Small intestine (tissue), 4 donors: ENCODE measurements around the gene MBTD1. TPM values are rescaled to one million over a fixed set of nuclear protein-coding genes. Genes with fewer than 3 reads are reported as not detected.

Source experiments
- polyA plus RNA-seq, 4 donors: library from polyadenylated mRNA; stranded (reverse) in 3 of 4; unstranded in 1 of 4; fragments of 200-250 nt in 3 of 4; fragments of 120-200 nt in 1 of 4; gene quantifications; one replicate each; pipeline versions ENCODE4 v1.2.1 to v1.2.3, GENCODE V29; 2013
- donor health status: healthy with polysubstance abuse.
- donor health status: Bipolar disorder and iron deficiency.
- donor health status: healthy.

The MBTD1 gene
- polyA plus RNA-seq, 4 donors = 5.7 to 32.9 (median 7.3) TPM

Other genes with a start within 250 kb of the MBTD1 start
- gene SPAG9, start 139.2 kb downstream of the MBTD1 start, polyA plus RNA-seq = 10 to 100 TPM; 14.1 to 65.9 (median 18.5) TPM
- 100 to 1,000 TPM in 1 of 4 donors, 10 to 100 TPM in 3; 18.6 to 175 (median 42.7) TPM for gene NME1, start 106.5 kb downstream of the MBTD1 start, polyA plus RNA-seq
- 100 to 1,000 TPM; 336 to 992 (median 467) TPM for gene NME2, start 93.6 kb downstream of the MBTD1 start, polyA plus RNA-seq
- gene UTP18, start 497 bp upstream of the MBTD1 start, polyA plus RNA-seq = 10 to 100 TPM; 11.4 to 37.4 (median 27.9) TPM